Activated CD8-positive, alpha-beta T cell treated with anti-CD3 and anti-CD28 coated beads for 36 hours (primary cell): ENCODE measurements around the gene C3orf62. TPM values are rescaled to one million over a fixed set of nuclear protein-coding genes. Genes with fewer than 3 reads are reported as not detected.

Experiments
- ATAC-seq: fragments of 200-7000 bp; cut with Tn5 transposase; one replicate; pipeline ENCODE4 v1.10.0; 2021; ENCODE audit warnings: mild to moderate bottlenecking, moderate library complexity
- CTCF ChIA-PET: fragments of 350-600 bp; sonication (Branson Sonifier 250); formaldehyde crosslinking; loops from one replicate; lab custom pipeline; 2021; ENCODE audit warnings: antibody characterized with exemption; lab: Charles Lee
- POLR2A ChIA-PET: fragments of 350-600 bp; sonication (Branson Sonifier 250); formaldehyde crosslinking; loops from one replicate; lab custom pipeline; 2021; ENCODE audit warnings: antibody characterized with exemption; lab: Charles Lee
- DNase-seq: peaks from one replicate; pipeline ENCODE4 v3.0.0-alpha.2; 2020
- H3K27ac Mint-ChIP-seq: one replicate; pipeline ENCODE4 v1.8.0; 2021; ENCODE audit warnings: mild to moderate bottlenecking, mixed read lengths
- H3K27me3 Mint-ChIP-seq: one replicate; pipeline ENCODE4 v1.8.0; 2021; ENCODE audit warnings: mixed read lengths
- H3K36me3 Mint-ChIP-seq: one replicate; pipeline ENCODE4 v1.8.0; 2021; ENCODE audit warnings: low read depth, mixed read lengths
- H3K4me1 Mint-ChIP-seq: one replicate; pipeline ENCODE4 v1.8.0; 2021; ENCODE audit warnings: low read depth, mixed read lengths
- H3K4me3 Mint-ChIP-seq: one replicate; pipeline ENCODE4 v1.8.0; 2021; ENCODE audit warnings: mild to moderate bottlenecking, moderate library complexity, mixed read lengths
- H3K9me3 Mint-ChIP-seq: one replicate; pipeline ENCODE4 v1.8.0; 2021; ENCODE audit warnings: mixed read lengths
- CTCF ChIP-seq: fragments of 200-600 bp; IDR thresholded peaks from one replicate; pipeline ENCODE4 v1.8.0; 2022; ENCODE audit warnings: antibody characterized with exemption, mild to moderate bottlenecking
- intact Hi-C: fragments of 100-400 bp; cut with micrococcal nuclease; formaldehyde crosslinking; loops from one replicate; pipeline ENCODE4 v1.10.0; 2022
- total RNA-seq, 2 experiments: library from RNA; stranded (reverse); gene quantifications; one replicate each; pipeline ENCODE4 v1.2.3, GENCODE V29; 2021

C3orf62 gene
- total RNA-seq: 1 to 10 TPM; 3.4 to 3.7 TPM

- POLR2A ChIA-PET: interaction anchor here (1.4 kb wide), 1 partner anchor 63 kb away, joined by 3 read pairs; the partner anchor contains the start of gene USP4
- peaks cover 37% of the 10 kb centered on the region for H3K36me3 Mint-ChIP-seq
- intact Hi-C loops: no loop called here
- no peak for TF ChIP-seq CTCF
- peaks cover 30% of the 10 kb centered on the region for H3K4me1 Mint-ChIP-seq
- peak within 1 kb of the TSS; percentile 89 for H3K27ac Mint-ChIP-seq
- ATAC-seq (peak; percentile 88), DNase-seq (peak; percentile 86)
- no peaks in the 10 kb centered on the region for H3K9me3 Mint-ChIP-seq
- H3K4me3 Mint-ChIP-seq: peak within 1 kb of the TSS; percentile 78
- CTCF ChIA-PET: no interaction called here
- no peaks in the 10 kb centered on the region for H3K27me3 Mint-ChIP-seq
These were observed at the start of gene C3orf62 for GRCh38 chr3:49276475-49277382. TSS of gene C3orf62 (minus strand) at chr3:49277232. CDS start at chr3:49276872, 360 bp downstream.

GRCh38 chr3:49324768-49325167 lies 47.7 kb upstream of the C3orf62 start:
- DNase-seq: no peak
- ATAC-seq: no peak
- Mint-ChIP-seq H3K27ac (no peak overlapping the region), H3K4me3 (no peak overlapping the region), H3K36me3 (peaks cover 44% of the 10 kb centered on the region), H3K4me1 (peaks cover 2% of the 10 kb centered on the region), H3K27me3 (no peaks in the 10 kb centered on the region), H3K9me3 (no peaks in the 10 kb centered on the region)
- no peak for TF ChIP-seq CTCF
- ChIA-PET POLR2A (interaction anchor here (1.3 kb wide), 1 partner anchor 15 kb away, joined by 4 read pairs; the partner anchor contains the start of gene USP4), CTCF (interaction anchor here (0.9 to 3.2 kb wide), 3 partner anchors 9 to 154 kb away, joined by 3 to 11 read pairs (median 5); partner anchors contain the start of gene KLHDC8B)
- intact Hi-C loops: no loop called here

GRCh38 chr3:49316696-49317457 lies 39.8 kb upstream of the C3orf62 start:
- TF ChIP-seq CTCF: no peak
- Mint-ChIP-seq H3K36me3 (peaks cover 21% of the 10 kb centered on the region), H3K4me3 (no peak overlapping the region), H3K4me1 (peaks cover 8% of the 10 kb centered on the region), H3K27me3 (no peaks in the 10 kb centered on the region), H3K27ac (no peak overlapping the region), H3K9me3 (no peaks in the 10 kb centered on the region)
- ChIA-PET POLR2A (interaction anchor here (0.6 kb wide), 1 partner anchor 1981 kb away, joined by 3 read pairs; no protein-coding TSS in a partner anchor), CTCF (no interaction called here)
- no peak for ATAC-seq
- no peak for DNase-seq
- intact Hi-C loops: no loop called here

- no peaks in the 10 kb centered on the region for H3K9me3 Mint-ChIP-seq
- H3K27me3 Mint-ChIP-seq: no peaks in the 10 kb centered on the region
- CTCF ChIA-PET: no interaction called here
These were observed 37.1 kb upstream of the C3orf62 start for GRCh38 chr3:49313896-49314688.

More at GRCh38 chr3:49313896-49314688, 37.1 kb upstream of the C3orf62 start:
- Mint-ChIP-seq H3K27ac (peak overlapping the region; percentile 68), H3K4me3 (no peak overlapping the region), H3K4me1 (peaks cover 8% of the 10 kb centered on the region), H3K36me3 (peaks cover 24% of the 10 kb centered on the region)
- no peak for TF ChIP-seq CTCF
- ATAC-seq (no peak), DNase-seq (no peak)
- intact Hi-C loops: no loop called here
- POLR2A ChIA-PET: interaction anchor here (1.3 kb wide), 1 partner anchor 26 kb away, joined by 4 read pairs; the partner anchor contains the start of gene USP4
